Ramos (cell line): ENCODE results near the gene GNAL.

ENCODE experiments used
- in situ Hi-C: fragments of 300-500 bp; cut with MboI; formaldehyde crosslinking; loops from one replicate; pipeline ENCODE4 v1.14.3; 2022; ENCODE audit warnings: low sequenced_read_pairs; ENCODE audit not compliant: unreplicated experiment

GNAL gene

GRCh38 chr18:11757084-11757590 is 68.1 kb downstream of the GNAL start:
- in situ Hi-C loops, result no loop called here

- in situ Hi-C loops, result no loop called here
Measured at GRCh38 chr18:11759456-11759855, 70.4 kb downstream of the GNAL start.

GRCh38 chr18:11760498-11761167 is 71.6 kb downstream of the GNAL start:
- in situ Hi-C loops, result no loop called here

DNA sequence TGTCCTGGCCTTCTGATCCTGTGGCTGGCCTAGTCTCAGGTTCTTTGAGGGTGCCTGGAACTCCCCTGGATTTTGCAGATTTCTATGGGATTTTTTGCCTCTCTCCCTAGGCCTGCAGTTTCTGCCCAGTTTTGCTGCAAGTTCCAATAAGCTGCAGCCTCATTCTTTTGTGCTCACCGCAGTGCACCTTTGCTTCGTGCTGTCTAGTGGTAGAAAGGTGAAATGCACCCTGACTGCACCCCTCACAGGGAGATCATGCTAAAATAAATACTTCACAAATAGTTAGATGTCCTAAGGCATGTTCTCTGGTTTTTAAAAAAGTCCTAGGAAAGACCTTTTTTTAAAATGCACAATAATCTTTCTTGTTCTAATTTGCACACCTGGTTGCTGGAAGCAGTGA is 72.5 kb downstream of the GNAL start:
- in situ Hi-C loops, result no loop called here

DNA sequence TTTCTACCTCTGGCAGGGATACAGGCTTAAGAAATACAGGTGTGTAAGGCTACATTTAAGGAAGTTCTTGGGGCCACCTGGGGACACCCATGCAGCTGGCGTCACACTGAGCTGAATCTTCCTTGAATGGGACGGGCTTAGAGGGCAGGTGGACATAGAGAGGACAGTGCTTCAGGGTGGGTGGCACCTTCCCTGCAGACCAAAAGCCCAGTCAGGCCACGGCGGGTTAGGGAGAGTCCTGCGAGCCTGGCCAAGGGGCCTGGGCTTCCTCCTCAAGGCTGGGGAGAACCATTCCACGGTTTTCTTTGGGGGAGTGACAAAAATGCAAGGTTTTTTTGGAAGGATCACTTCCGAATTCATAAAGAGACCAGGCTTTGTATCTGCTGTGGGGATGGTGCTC is 73.4 kb downstream of the GNAL start:
- in situ Hi-C loops, result no loop called here

GRCh38 chr18:11767329-11767728 is 78.3 kb downstream of the GNAL start:
- in situ Hi-C loops, result no loop called here

GRCh38 chr18:11767935-11768334 is 78.9 kb downstream of the GNAL start:
- in situ Hi-C loops, result no loop called here

DNA sequence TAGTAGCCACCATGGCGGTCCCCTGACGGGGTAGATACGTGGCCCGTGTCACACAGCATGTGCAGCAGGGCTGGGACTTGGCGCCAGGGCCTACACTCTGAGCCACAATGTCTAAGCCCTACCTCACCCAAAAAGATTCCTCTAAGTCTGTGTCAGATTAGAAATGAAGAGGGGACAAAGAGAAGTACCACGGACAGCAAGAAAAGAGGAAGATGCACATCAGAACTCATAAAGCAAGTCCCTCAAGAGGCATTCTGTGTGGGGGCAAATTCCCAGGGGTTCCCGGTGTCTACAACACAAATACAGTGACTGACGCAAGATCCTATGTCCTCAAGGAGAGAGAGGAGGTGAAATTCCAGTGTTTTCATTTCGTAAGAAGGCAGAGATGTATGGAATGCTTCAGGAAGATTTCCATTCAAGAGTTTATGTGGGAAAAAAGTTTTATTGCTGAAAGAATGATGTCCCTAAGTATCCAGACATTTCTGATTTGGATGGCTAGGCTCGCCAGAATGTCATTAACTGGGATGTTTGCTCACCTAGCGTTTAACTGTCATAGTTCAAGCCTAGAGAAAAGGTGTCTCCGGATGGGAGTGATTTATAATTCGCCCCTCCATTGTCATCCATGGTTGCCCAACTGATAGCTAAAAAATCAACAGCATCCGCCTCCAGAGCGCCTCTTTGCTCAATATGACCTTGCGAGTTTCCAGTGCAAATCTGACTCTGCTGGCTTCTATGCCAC is 86.5 kb downstream of the GNAL start:
- in situ Hi-C loops, result no loop called here

GRCh38 chr18:11780042-11780441 is 91.0 kb downstream of the GNAL start:
- in situ Hi-C loops, result no loop called here

GRCh38 chr18:11783716-11784331 is 94.8 kb downstream of the GNAL start:
- in situ Hi-C loops, result no loop called here

GRCh38 chr18:11784674-11785304 is 95.7 kb downstream of the GNAL start:
- in situ Hi-C loops, result no loop called here

DNA sequence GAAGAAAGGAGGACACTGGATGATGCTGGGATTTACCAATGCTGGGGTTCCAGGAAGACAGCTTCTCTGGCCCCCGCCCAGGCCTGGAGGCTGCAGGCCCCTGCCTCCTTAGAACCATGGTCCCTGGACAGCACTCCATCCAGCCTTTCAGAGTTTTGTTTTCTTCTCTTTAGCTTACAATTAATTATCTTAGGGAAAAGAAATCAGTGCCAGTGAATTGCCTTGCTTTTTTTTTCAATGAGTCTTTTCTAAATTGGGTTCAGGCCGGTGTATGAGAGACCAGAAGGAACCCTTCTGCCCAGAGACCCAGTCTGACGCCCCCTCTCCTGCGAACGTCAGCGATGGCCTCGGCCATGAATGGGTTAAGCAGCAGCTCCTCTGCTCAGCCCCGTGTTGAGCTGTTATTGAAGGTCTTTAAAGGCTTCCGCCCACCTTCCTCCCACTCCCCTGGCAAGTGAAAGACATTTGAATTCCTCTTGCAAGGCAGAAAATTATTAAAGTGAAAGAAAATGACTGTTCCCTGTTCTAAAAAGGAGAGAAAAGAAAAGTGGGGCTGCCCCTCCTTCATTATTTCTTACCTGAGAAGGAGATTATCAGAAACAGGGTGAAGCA is 96.5 kb downstream of the GNAL start:
- in situ Hi-C loops, result no loop called here

GRCh38 chr18:11789716-11790510 is 100.8 kb downstream of the GNAL start:
- in situ Hi-C loops, result no loop called here

DNA sequence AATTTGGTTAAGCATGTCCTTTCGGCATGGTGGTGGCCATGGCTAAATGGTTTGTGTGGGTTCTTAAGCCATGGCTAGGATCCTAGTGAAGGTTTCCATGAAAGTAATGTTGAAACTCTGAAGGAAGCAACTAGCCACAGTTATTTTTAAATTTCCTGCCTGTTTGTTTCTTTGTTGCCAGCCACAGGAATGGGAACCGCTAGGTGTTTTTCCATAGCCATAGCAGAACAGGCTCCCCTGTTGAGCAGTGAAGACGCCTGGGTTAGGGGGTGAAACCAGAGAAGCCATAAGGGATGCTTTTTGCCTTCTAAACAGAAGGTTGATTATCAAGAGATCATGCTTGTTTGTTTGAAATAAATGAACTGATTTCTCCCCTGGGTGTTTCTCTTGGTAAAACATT is 102.1 kb downstream of the GNAL start:
- in situ Hi-C loops, result no loop called here

DNA sequence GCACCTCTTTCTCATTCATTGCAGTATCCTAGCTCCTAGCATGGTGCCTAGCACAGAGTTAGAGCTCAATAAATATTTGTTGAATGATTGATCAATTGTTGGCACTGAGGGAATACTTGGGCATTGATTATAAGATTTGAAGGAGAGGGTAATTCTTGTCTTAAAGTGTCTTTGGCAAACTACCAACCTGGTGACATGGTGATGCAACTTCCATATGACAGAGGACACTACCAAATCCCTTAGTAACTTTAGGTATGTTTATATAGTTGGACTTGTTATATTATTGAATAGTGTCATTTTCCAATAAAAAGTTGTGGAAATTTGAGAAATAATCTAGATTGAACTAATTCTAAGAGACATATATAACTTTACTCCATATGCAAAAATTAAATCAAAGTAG is 103.6 kb downstream of the GNAL start:
- in situ Hi-C loops, result no loop called here

- in situ Hi-C loops, result no loop called here
Measured at GRCh38 chr18:11794195-11794594, 105.1 kb downstream of the GNAL start.

GRCh38 chr18:11795916-11796315 is 106.9 kb downstream of the GNAL start:
- in situ Hi-C loops, result no loop called here

- in situ Hi-C loops, result no loop called here
Measured at GRCh38 chr18:11798271-11798670, 109.2 kb downstream of the GNAL start.

GRCh38 chr18:11799066-11799465 is 110.0 kb downstream of the GNAL start:
- in situ Hi-C loops, result no loop called here
